Measurements from ENCODE around the gene EHMT1. TPM values are rescaled to one million over a fixed set of nuclear protein-coding genes. Genes with fewer than 3 reads are reported as not detected.

Gene EHMT1
- total RNA-seq, 2 donors from 2014 or later = 137 to 139 TPM

- H3K4me1 Mint-ChIP-seq = no peaks in the 10 kb centered on the region
- Histone ChIP-seq H3K27me3 (ENCODE audit: control insufficient read depth, insufficient read depth, low read length, poor library complexity, severe bottlenecking) (no peaks in the 10 kb centered on the region), H3K4me1 (ENCODE audit: control insufficient read depth, insufficient read depth, low read length) (no peaks in the 10 kb centered on the region), H3K9me3 (ENCODE audit: control insufficient read depth, low read length) (no peaks in the 10 kb centered on the region), H3K36me3 (ENCODE audit: control insufficient read depth, insufficient read depth, low read length) (peaks cover 46% of the 10 kb centered on the region), H3K4me3 (ENCODE audit: low read length) (no peak overlapping the region), H3K9ac (ENCODE audit: extremely low read depth, low read length, poor library complexity, severe bottlenecking) (no peak overlapping the region), H3K27ac (ENCODE audit: low read depth, low read length) (no peak overlapping the region)
- H3K27ac Mint-ChIP-seq = no peak overlapping the region
- H3K27me3 Mint-ChIP-seq (ENCODE audit: insufficient read depth) = no peaks in the 10 kb centered on the region
- no peak for TF ChIP-seq CTCF (conservative IDR thresholded peaks at IDR 0.05)
- H3K36me3 Mint-ChIP-seq (ENCODE audit: low read depth) = peaks cover 77% of the 10 kb centered on the region
- H3K4me3 Mint-ChIP-seq = no peak overlapping the region
- WGBS, 2 experiments (ENCODE audit: insufficient coverage in 1 of 2, insufficient read length in 1 of 2) = 94 to 96% methylated on average over 10 to 14 of the region's 14 CpGs
- DNase-seq = no peak
- H3K9me3 Mint-ChIP-seq = no peaks in the 10 kb centered on the region
These were observed 210.6 kb downstream of the EHMT1 start for GRCh38 chr9:137829260-137829996.

- 93 to 97% methylated on average over 12 to 20 of the region's 20 CpGs for WGBS, 2 experiments (ENCODE audit: insufficient coverage in 1 of 2, insufficient read length in 1 of 2)
- TF ChIP-seq CTCF (conservative IDR thresholded peaks at IDR 0.05) = no peak
- H3K27me3 Mint-ChIP-seq (ENCODE audit: insufficient read depth) = no peaks in the 10 kb centered on the region
- no peak for DNase-seq
- H3K4me1 ChIP-seq (ENCODE audit: control insufficient read depth, insufficient read depth, low read length) = no peaks in the 10 kb centered on the region
- H3K4me3 Mint-ChIP-seq = no peak overlapping the region
- no peak overlapping the region for H3K27ac Mint-ChIP-seq
- no peaks in the 10 kb centered on the region for H3K27me3 ChIP-seq (ENCODE audit: control insufficient read depth, insufficient read depth, low read length, poor library complexity, severe bottlenecking)
- no peak overlapping the region for H3K4me3 ChIP-seq (ENCODE audit: low read length)
- H3K36me3 Mint-ChIP-seq (ENCODE audit: low read depth) = peaks cover 60% of the 10 kb centered on the region
- no peak overlapping the region for H3K27ac ChIP-seq (ENCODE audit: low read depth, low read length)
- H3K9me3 Mint-ChIP-seq = no peaks in the 10 kb centered on the region
- no peak overlapping the region for H3K9ac ChIP-seq (ENCODE audit: extremely low read depth, low read length, poor library complexity, severe bottlenecking)
- H3K4me1 Mint-ChIP-seq = no peaks in the 10 kb centered on the region
- no peaks in the 10 kb centered on the region for H3K9me3 ChIP-seq (ENCODE audit: control insufficient read depth, low read length)
- H3K36me3 ChIP-seq (ENCODE audit: control insufficient read depth, insufficient read depth, low read length) = peaks cover 47% of the 10 kb centered on the region
These were observed 213.4 kb downstream of the EHMT1 start for GRCh38 chr9:137832191-137832700.

- no peak overlapping the region for H3K4me3 Mint-ChIP-seq
- Histone ChIP-seq H3K36me3 (ENCODE audit: control insufficient read depth, insufficient read depth, low read length) (peaks cover 47% of the 10 kb centered on the region), H3K9ac (ENCODE audit: extremely low read depth, low read length, poor library complexity, severe bottlenecking) (no peak overlapping the region), H3K9me3 (ENCODE audit: control insufficient read depth, low read length) (no peaks in the 10 kb centered on the region), H3K4me3 (ENCODE audit: low read length) (no peak overlapping the region), H3K4me1 (ENCODE audit: control insufficient read depth, insufficient read depth, low read length) (no peaks in the 10 kb centered on the region), H3K27ac (ENCODE audit: low read depth, low read length) (no peak overlapping the region), H3K27me3 (ENCODE audit: control insufficient read depth, insufficient read depth, low read length, poor library complexity, severe bottlenecking) (no peaks in the 10 kb centered on the region)
- H3K9me3 Mint-ChIP-seq = no peaks in the 10 kb centered on the region
- no peak for DNase-seq
- H3K27me3 Mint-ChIP-seq (ENCODE audit: insufficient read depth) = no peaks in the 10 kb centered on the region
- peaks cover 57% of the 10 kb centered on the region for H3K36me3 Mint-ChIP-seq (ENCODE audit: low read depth)
- no peak overlapping the region for H3K27ac Mint-ChIP-seq
- no peaks in the 10 kb centered on the region for H3K4me1 Mint-ChIP-seq
- WGBS, 2 experiments (ENCODE audit: insufficient coverage in 1 of 2, insufficient read length in 1 of 2) = 95% methylated on average over 23 to 44 of the region's 44 CpGs
- TF ChIP-seq CTCF (conservative IDR thresholded peaks at IDR 0.05) = no peak
These were observed 214.2 kb downstream of the EHMT1 start for GRCh38 chr9:137832830-137833590.
